Breast epithelium (tissue), 4 donors: Measurements from ENCODE around the gene PTPRN2. TPM values are rescaled to one million over a fixed set of nuclear protein-coding genes. Genes with fewer than 3 reads are reported as not detected.
A peak's percentile ranks its signal among the peaks of the same experiment; 100 is the strongest.
"Not testable (repeated sequence)": the region's sequence is repeated elsewhere in the genome, so short reads cannot be mapped to it uniquely, and the experiment has no call there.

Experiments
- DNase-seq, 2 donors: peaks; one replicate each; pipeline ENCODE4 v3.0.0-alpha.2; 2019; ENCODE audit warnings: low spot score in 2 of 2
- H3K27ac ChIP-seq, 2 donors: fragments of 200-600 bp; sonication (generic) in 1 of 2; one replicate each; pipeline ENCODE4 v1.5.1; 2016 to 2019; ENCODE audit warnings: mild to moderate bottlenecking in 1 of 2
- H3K27me3 ChIP-seq, 2 donors: fragments of 200-600 bp; sonication (generic) in 1 of 2; one replicate each; pipeline versions ENCODE4 v1.5.1 to v1.6.0; 2017 to 2019; ENCODE audit warnings: control low read depth in 1 of 2, mild to moderate bottlenecking in 1 of 2
- H3K36me3 ChIP-seq: fragments of 200-600 bp; one replicate; pipeline ENCODE4 v1.5.1; 2019
- H3K4me1 ChIP-seq, 2 donors: fragments of 200-600 bp; sonication (generic); one replicate each; pipeline ENCODE4 v1.5.1; 2016 to 2019; ENCODE audit warnings: control low read depth in 1 of 2
- H3K4me3 ChIP-seq, 3 donors: fragments of 200-600 bp; sonication (generic); 1 replicate in 2 of 3; 2 replicates in 1 of 3; pipeline ENCODE4 v1.5.1; 2016 to 2019; ENCODE audit warnings: mild to moderate bottlenecking in 3 of 3, moderate library complexity in 2 of 3
- H3K9me3 ChIP-seq, 2 donors: fragments of 200-600 bp; sonication (generic) in 1 of 2; one replicate each; pipeline ENCODE4 v1.5.1; 2016 to 2019; ENCODE audit warnings: control low read depth in 1 of 2
- POLR2A ChIP-seq: fragments of 450-650 bp; IDR thresholded peaks from one replicate; pipeline ENCODE4 v1.6.1; 2016; ENCODE audit warnings: antibody characterized with exemption, mild to moderate bottlenecking, moderate library complexity
- POLR2AphosphoS5 ChIP-seq, 3 donors: sonication (generic); formaldehyde crosslinking; IDR thresholded peaks; one replicate each; pipeline ENCODE4 v1.6.1; 2017; ENCODE audit warnings: antibody characterized with exemption in 3 of 3
- intact Hi-C: fragments of 100-400 bp; cut with DNase I; formaldehyde crosslinking; loops from one replicate; pipeline ENCODE4 v1.15.1; 2023; ENCODE audit warnings: low total_unique reads
- total RNA-seq, 3 donors: library from RNA; depleted of rRNA; stranded (reverse); fragments of >200 nt; gene quantifications; one replicate each; pipeline ENCODE4 v1.1.0, GENCODE V29; 2016
- TF ChIP-seq, protein P1 (sequence below), 3 donors: fragments of 450-650 bp; IDR thresholded peaks; one replicate each; pipeline ENCODE4 v1.5.1; 2016 to 2017; ENCODE audit warnings: antibody characterized with exemption in 3 of 3, mild to moderate bottlenecking in 3 of 3, moderate library complexity in 3 of 3

Gene PTPRN2
- total RNA-seq, 3 donors from 2014 or later: 1.6 to 2.2 (median 2.2) TPM

DNA sequence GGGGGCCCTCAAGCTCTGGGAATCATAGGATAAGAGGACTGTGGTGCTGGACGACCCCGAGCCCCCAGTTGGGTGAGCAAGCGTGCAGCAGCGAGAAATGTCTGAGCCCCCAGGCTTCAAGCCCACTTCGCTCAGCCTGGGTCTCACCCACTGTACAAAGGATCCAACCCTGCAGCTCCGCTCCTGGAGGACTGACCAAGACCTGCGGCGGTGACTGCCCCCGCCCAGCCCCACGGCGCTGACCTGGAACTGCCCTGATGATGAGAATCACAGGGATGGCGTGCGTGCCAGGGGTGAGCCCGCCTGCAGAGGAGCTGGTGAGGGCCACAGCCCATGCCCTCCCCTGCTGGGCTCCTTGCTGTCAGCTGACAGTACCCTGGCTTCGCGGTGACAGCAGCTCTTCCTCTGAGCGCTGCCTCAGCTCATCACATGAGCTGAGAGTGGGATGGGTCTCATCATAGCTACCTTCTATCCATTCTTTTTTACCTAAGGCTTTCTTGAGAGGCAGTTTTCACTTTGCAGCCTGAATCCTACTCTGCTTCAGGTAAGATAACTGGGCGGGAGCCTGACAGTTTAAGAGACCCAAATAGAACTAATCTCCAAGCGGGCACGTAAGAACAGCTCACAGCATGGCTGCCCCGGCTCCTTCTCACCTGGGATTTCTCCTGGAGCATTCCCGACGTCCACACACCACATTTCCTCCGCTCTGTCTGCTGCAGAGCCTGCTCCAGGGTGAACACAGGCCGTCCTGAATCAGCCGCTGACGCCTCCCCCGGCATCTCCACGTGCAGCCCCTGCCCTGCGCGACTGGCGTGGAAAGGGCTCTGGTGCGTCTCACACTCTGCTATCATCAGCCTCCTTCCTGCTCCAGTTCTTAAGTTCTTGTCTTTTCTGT, 329.9 kb downstream of the PTPRN2 start:
- intact Hi-C loops: no loop called here
- Histone ChIP-seq H3K27me3 (no peaks in the 10 kb centered on the region), H3K36me3 (no peaks in the 10 kb centered on the region), H3K9me3 (peaks cover 0 to 3% of the 10 kb centered on the region in 2 donors), H3K4me3 (no peak overlapping the region), H3K27ac (no peak overlapping the region), H3K4me1 (no peaks in the 10 kb centered on the region)
- TF ChIP-seq, protein P1, sequence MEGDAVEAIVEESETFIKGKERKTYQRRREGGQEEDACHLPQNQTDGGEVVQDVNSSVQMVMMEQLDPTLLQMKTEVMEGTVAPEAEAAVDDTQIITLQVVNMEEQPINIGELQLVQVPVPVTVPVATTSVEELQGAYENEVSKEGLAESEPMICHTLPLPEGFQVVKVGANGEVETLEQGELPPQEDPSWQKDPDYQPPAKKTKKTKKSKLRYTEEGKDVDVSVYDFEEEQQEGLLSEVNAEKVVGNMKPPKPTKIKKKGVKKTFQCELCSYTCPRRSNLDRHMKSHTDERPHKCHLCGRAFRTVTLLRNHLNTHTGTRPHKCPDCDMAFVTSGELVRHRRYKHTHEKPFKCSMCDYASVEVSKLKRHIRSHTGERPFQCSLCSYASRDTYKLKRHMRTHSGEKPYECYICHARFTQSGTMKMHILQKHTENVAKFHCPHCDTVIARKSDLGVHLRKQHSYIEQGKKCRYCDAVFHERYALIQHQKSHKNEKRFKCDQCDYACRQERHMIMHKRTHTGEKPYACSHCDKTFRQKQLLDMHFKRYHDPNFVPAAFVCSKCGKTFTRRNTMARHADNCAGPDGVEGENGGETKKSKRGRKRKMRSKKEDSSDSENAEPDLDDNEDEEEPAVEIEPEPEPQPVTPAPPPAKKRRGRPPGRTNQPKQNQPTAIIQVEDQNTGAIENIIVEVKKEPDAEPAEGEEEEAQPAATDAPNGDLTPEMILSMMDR (IDR thresholded peaks at IDR 0.05): no peak
- TF ChIP-seq POLR2AphosphoS5 (IDR thresholded peaks at IDR 0.05): no peak
- no peak for TF ChIP-seq POLR2A
- peak in 1 of 2 donors; percentile 40 for DNase-seq

DNA sequence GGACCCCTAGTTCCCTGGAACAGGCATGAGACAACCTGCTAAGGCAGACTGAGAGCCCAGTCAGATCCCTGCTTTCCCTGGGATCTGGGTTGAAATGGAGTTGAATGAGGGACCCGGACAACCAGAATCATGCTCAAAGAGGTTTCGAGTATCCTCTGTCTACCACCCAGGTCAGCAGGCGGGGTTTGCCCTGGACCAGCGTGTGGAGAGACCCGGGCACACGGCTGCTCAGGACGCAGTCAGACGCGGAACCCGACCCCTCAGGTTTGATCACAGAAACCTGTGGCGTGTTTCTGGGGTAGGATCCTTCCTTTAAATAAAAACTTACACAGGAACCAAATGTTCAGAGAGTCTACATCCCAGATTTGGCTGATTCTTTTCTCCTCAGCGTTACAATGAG, 330.6 kb downstream of the PTPRN2 start:
- no peaks in the 10 kb centered on the region for H3K4me1 ChIP-seq
- no peaks in the 10 kb centered on the region for H3K36me3 ChIP-seq
- DNase-seq: no peak
- no peaks in the 10 kb centered on the region for H3K27me3 ChIP-seq
- no peak overlapping the region for H3K4me3 ChIP-seq
- intact Hi-C loops: no loop called here
- no peak overlapping the region for H3K27ac ChIP-seq
- H3K9me3 ChIP-seq: peaks cover 0 to 3% of the 10 kb centered on the region in 2 donors
- TF ChIP-seq POLR2A (no peak), POLR2AphosphoS5 (IDR thresholded peaks at IDR 0.05) (no peak)

DNA sequence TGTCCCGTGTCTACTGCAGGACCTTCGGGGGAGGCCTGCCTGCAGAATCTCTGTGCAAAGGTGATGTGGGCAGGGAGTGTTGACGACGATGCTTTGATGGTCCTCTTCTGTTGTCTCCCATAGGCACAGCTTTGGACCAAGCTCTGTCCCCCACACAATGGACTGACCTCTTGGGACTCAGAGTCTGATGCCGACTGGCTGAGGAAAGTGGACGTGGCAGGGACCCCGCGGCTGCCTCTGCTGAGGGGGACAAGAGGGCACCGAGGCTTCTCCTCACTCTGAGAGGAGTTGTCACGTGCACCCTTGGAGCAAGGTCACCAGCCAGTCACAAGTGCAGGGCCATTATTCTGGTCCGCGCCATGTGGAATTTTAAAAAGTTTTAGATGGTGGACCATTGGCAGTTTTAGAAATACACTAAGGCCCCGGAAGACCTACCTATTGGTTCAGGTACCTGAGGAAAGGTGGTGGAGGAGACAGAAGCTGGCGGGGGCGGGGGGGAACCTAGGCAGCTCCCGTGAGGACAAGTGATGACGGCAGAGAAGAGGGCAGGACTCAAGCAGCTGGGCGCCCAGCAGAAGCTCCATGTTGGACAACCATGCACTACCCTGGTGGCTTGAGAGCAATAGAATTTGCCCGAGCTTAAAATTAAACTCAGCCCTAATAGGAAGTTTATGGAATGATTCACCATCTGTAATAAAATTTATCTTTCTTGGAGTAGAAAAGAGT, 331.4 kb downstream of the PTPRN2 start:
- intact Hi-C loops: no loop called here
- Histone ChIP-seq H3K9me3 (peaks cover 0 to 8% of the 10 kb centered on the region in 2 donors), H3K27ac (no peak overlapping the region), H3K4me3 (no peak overlapping the region), H3K4me1 (no peaks in the 10 kb centered on the region), H3K27me3 (no peaks in the 10 kb centered on the region), H3K36me3 (no peaks in the 10 kb centered on the region)
- TF ChIP-seq POLR2A: no peak
- TF ChIP-seq POLR2AphosphoS5 (IDR thresholded peaks at IDR 0.05): no peak
- TF ChIP-seq, protein P1 (IDR thresholded peaks at IDR 0.05): no peak
- DNase-seq: peak in 1 of 2 donors; percentile 35

DNA sequence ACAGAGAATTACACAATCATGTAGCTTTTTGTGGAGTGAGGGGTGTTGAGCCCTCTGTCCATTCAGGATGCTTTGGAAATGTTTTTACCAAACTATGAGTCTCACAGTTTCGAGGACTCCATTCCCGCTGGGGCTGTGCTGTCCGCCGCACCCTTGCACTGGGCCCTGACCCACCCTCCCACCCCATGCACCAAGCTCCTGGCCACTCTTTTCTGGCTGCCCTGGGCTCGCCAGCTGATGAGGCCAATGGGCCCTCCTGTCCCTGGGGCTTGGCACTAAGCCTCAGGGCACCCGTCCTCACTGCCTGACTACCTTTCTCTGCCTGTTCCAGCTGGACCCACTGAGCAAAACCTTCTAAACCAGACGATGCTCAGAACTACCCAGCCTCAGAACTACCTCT, 332.1 kb downstream of the PTPRN2 start:
- no peak for DNase-seq
- no peak for TF ChIP-seq POLR2A
- no peak for TF ChIP-seq POLR2AphosphoS5 (IDR thresholded peaks at IDR 0.05)
- TF ChIP-seq, protein P1 (IDR thresholded peaks at IDR 0.05): no peak
- H3K27ac ChIP-seq: no peak overlapping the region
- H3K4me3 ChIP-seq: no peak overlapping the region
- peaks cover 0 to 8% of the 10 kb centered on the region in 2 donors for H3K9me3 ChIP-seq
- intact Hi-C loops: no loop called here
- no peaks in the 10 kb centered on the region for H3K4me1 ChIP-seq
- no peaks in the 10 kb centered on the region for H3K36me3 ChIP-seq
- H3K27me3 ChIP-seq: no peaks in the 10 kb centered on the region

DNA sequence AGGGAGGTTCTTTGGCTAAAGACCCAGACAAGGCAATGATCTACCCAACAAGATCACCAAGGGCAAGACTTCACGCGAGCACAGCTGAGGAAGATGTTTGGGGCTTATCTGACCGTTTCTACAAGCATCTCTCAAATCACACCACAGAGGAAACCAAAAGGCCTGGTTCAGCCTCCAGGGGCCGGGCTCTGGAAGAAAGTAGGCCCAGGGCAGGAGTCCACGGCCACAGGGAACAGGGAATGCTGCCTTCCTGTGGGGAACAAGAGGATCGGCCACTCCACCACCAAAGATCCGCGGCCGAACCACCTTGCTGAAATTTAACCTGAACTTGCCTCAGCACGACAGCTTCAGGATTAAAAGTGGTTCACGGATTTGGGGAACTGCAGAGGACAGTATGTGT, 332.5 kb downstream of the PTPRN2 start:
- intact Hi-C loops: no loop called here
- Histone ChIP-seq H3K36me3 (no peaks in the 10 kb centered on the region), H3K27me3 (no peaks in the 10 kb centered on the region), H3K4me3 (no peak overlapping the region), H3K4me1 (no peaks in the 10 kb centered on the region), H3K27ac (no peak overlapping the region), H3K9me3 (peaks cover 0 to 8% of the 10 kb centered on the region in 2 donors)
- DNase-seq: no peak
- TF ChIP-seq POLR2AphosphoS5 (IDR thresholded peaks at IDR 0.05) (no peak), POLR2A (no peak)
- TF ChIP-seq, protein P1 (IDR thresholded peaks at IDR 0.05): no peak

DNA sequence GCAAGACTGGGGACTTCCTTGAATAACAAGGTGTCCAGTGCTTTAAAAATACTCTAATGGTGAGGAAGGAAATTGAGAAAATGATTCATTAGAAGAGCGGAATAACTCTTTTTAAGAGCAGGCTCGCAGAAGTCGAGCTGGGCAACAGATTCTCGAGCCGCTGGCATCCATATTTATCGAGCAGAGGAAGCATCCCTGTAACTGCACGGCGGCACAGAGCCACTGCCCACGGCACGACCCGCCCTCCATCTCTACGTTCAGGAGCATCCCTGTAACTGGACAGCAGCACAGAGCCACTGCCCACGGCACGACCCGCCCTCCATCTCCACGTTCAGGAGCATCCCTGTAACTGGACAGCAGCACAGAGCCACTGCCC, 334.0 kb downstream of the PTPRN2 start:
- H3K36me3 ChIP-seq, H3K27me3 ChIP-seq, intact Hi-C loops, H3K4me3 ChIP-seq, H3K27ac ChIP-seq, H3K4me1 ChIP-seq, H3K9me3 ChIP-seq, DNase-seq: not testable (repeated sequence)
